Measurements from ENCODE around the gene DCAF8. TPM values are rescaled to one million over a fixed set of nuclear protein-coding genes. Genes with fewer than 3 reads are reported as not detected.

DCAF8 gene
- total and polyA plus RNA-seq, 2 experiments from 2014 or later, result 55.0 to 104 TPM

GRCh38 chr1:160168016-160168415 is 94.3 kb downstream of the DCAF8 start:
- peaks cover 3% of the 10 kb centered on the region for H3K9me2 ChIP-seq (ENCODE audit: insufficient read depth)
- Mint-ChIP-seq H3K9me3 (no peaks in the 10 kb centered on the region), H3K4me1 (peaks cover 61% of the 10 kb centered on the region), H3K4me3 (no peak overlapping the region), H3K36me3 (ENCODE audit: low read depth) (no peaks in the 10 kb centered on the region), H3K27ac (no peak overlapping the region; the same call in 1 of the 2 replicates), H3K27me3 (ENCODE audit: insufficient read depth, low read depth, poor library complexity) (peaks cover 22% of the 10 kb centered on the region)
- no peak; a peak in 2 of 4 replicates for TF ChIP-seq CTCF (conservative IDR thresholded peaks at IDR 0.05; ENCODE audit: low read depth in 2 of 2)
- no peak for TF ChIP-seq ZNF114 (CRISPR knock-in tag; IDR thresholded peaks at IDR 0.05)
- no peak for TF ChIP-seq EZH2 (IDR thresholded peaks at IDR 0.05; ENCODE audit: low read depth, unreplicated experiment)
- no peak for TF ChIP-seq EZH2phosphoT487 (IDR thresholded peaks at IDR 0.05; ENCODE audit: unreplicated experiment)
- TF ChIP-seq ETS1 (IDR thresholded peaks at IDR 0.05), result no peak
- TF ChIP-seq STAT1 (IDR thresholded peaks at IDR 0.05; ENCODE audit: unreplicated experiment), result no peak
- TF ChIP-seq ZNF331 (CRISPR knock-in tag; IDR thresholded peaks at IDR 0.05; ENCODE audit: low read depth), result no peak
- TF ChIP-seq NANOG (IDR thresholded peaks at IDR 0.05; ENCODE audit: borderline replicate concordance), result no peak
- no peak for TF ChIP-seq JUNB (IDR thresholded peaks at IDR 0.05; ENCODE audit: unreplicated experiment)
- no peak for TF ChIP-seq POLR2AphosphoS5 (IDR thresholded peaks at IDR 0.05; ENCODE audit: low read depth)
- no peak for TF ChIP-seq REST (IDR thresholded peaks at IDR 0.05; ENCODE audit: unreplicated experiment)
- TF ChIP-seq CREB1 (CRISPR knock-in tag; IDR thresholded peaks at IDR 0.05; ENCODE audit: low read depth), result no peak
- no peak for TF ChIP-seq ZNF462 (CRISPR knock-in tag; IDR thresholded peaks at IDR 0.05)
- H3K79me2 ChIP-seq (replicated peaks; ENCODE audit: insufficient read depth), result no peaks in the 10 kb centered on the region
- H2AFZ ChIP-seq, result no peak overlapping the region
- DNase-seq (ENCODE audit: low spot score) (no peak), ATAC-seq (no peak)
- H3K4me2 ChIP-seq, result peak overlapping the region; percentile 9; the same call in 1 of the 2 replicates
- H3K27me3 ChIP-seq (ENCODE audit: insufficient read depth), result no peaks in the 10 kb centered on the region
- no peak overlapping the region for H3K4me3 ChIP-seq
- H3K27ac ChIP-seq (ENCODE audit: low read depth), result no peak overlapping the region
- no peaks in the 10 kb centered on the region for H4K20me1 ChIP-seq (replicated peaks; ENCODE audit: insufficient read depth)
- peaks cover 54% of the 10 kb centered on the region for H3K4me1 ChIP-seq (ENCODE audit: insufficient read depth)
- H3K36me3 ChIP-seq (ENCODE audit: insufficient read depth), result no peaks in the 10 kb centered on the region
- H3F3A ChIP-seq (replicated peaks; ENCODE audit: low read depth), result peaks cover 20% of the 10 kb centered on the region

Data from GM23338 (cell line).